ENCODE data around the gene ITPA. TPM values are rescaled to one million over a fixed set of nuclear protein-coding genes. Genes with fewer than 3 reads are reported as not detected.
A peak's percentile ranks its signal among the peaks of the same experiment; 100 is the strongest.

Gene ITPA
- total RNA-seq, 3 donors from 2014 or later = 35.2 to 43.6 (median 39.1) TPM

GRCh38 chr20:3199206-3199605 is 10.1 kb upstream of the ITPA start:
- peaks cover 17% of the 10 kb centered on the region for H3K36me3 ChIP-seq
- intact Hi-C loops (cut with DNase I; ENCODE audit: low total_unique reads) = no loop called here

GRCh38 chr20:3199976-3200755 is 9.1 kb upstream of the ITPA start:
- peaks cover 0 to 11% of the 10 kb centered on the region in 2 donors for H3K4me1 ChIP-seq
- intact Hi-C loops (cut with DNase I; ENCODE audit: low total_unique reads) = no loop called here
- no peaks in the 10 kb centered on the region for H3K27me3 ChIP-seq
- no peak overlapping the region for H3K4me3 ChIP-seq
- no peak overlapping the region for H3K27ac ChIP-seq
- H3K36me3 ChIP-seq = peaks cover 14% of the 10 kb centered on the region
- TF ChIP-seq POLR2A (IDR thresholded peaks at IDR 0.05) (no peak), CTCF (IDR thresholded peaks at IDR 0.05) (no peak), POLR2AphosphoS5 (IDR thresholded peaks at IDR 0.05) (no peak)
- no peak for DNase-seq (ENCODE audit: low spot score in 2 of 2)
- no peaks in the 10 kb centered on the region for H3K9me3 ChIP-seq

More at GRCh38 chr20:3199206-3199605, 10.1 kb upstream of the ITPA start:
- Histone ChIP-seq H3K4me3 (no peak overlapping the region), H3K4me1 (peaks cover 0 to 11% of the 10 kb centered on the region in 2 donors), H3K27me3 (no peaks in the 10 kb centered on the region), H3K9me3 (no peaks in the 10 kb centered on the region), H3K27ac (no peak overlapping the region)
- TF ChIP-seq POLR2A (IDR thresholded peaks at IDR 0.05) (no peak), CTCF (IDR thresholded peaks at IDR 0.05) (no peak), POLR2AphosphoS5 (IDR thresholded peaks at IDR 0.05) (no peak)
- DNase-seq (ENCODE audit: low spot score in 2 of 2) = no peak

- peak overlapping the region; percentile 89 to 91 for H3K27ac ChIP-seq
- DNase-seq (ENCODE audit: low spot score in 2 of 2) = no peak
- TF ChIP-seq POLR2AphosphoS5 (IDR thresholded peaks at IDR 0.05) (no peak), POLR2A (IDR thresholded peaks at IDR 0.05) (no peak), CTCF (IDR thresholded peaks at IDR 0.05) (no peak)
- H3K4me3 ChIP-seq = peak overlapping the region; percentile 70 to 83 (median 79)
- H3K27me3 ChIP-seq = no peaks in the 10 kb centered on the region
- H3K4me1 ChIP-seq = peaks cover 0 to 11% of the 10 kb centered on the region in 2 donors
- intact Hi-C loops (cut with DNase I; ENCODE audit: low total_unique reads) = no loop called here
- peaks cover 14% of the 10 kb centered on the region for H3K36me3 ChIP-seq
- H3K9me3 ChIP-seq = no peaks in the 10 kb centered on the region
Observed at GRCh38 chr20:3202965-3203314, 6.4 kb upstream of the ITPA start.

GRCh38 chr20:3203315-3204123 is 5.8 kb upstream of the ITPA start:
- H3K27me3 ChIP-seq = no peaks in the 10 kb centered on the region
- peaks cover 0 to 11% of the 10 kb centered on the region in 2 donors for H3K4me1 ChIP-seq
- TF ChIP-seq CTCF (IDR thresholded peaks at IDR 0.05) = no peak
- H3K9me3 ChIP-seq = no peaks in the 10 kb centered on the region
- DNase-seq (ENCODE audit: low spot score in 2 of 2) = no peak
- intact Hi-C loops (cut with DNase I; ENCODE audit: low total_unique reads) = no loop called here
- peaks cover 14% of the 10 kb centered on the region for H3K36me3 ChIP-seq
- peak overlapping the region; percentile 89 to 91 for H3K27ac ChIP-seq
- H3K4me3 ChIP-seq = peak overlapping the region; percentile 70 to 83 (median 79)
